ENCODE measurements around the gene DTX1.

DNA sequence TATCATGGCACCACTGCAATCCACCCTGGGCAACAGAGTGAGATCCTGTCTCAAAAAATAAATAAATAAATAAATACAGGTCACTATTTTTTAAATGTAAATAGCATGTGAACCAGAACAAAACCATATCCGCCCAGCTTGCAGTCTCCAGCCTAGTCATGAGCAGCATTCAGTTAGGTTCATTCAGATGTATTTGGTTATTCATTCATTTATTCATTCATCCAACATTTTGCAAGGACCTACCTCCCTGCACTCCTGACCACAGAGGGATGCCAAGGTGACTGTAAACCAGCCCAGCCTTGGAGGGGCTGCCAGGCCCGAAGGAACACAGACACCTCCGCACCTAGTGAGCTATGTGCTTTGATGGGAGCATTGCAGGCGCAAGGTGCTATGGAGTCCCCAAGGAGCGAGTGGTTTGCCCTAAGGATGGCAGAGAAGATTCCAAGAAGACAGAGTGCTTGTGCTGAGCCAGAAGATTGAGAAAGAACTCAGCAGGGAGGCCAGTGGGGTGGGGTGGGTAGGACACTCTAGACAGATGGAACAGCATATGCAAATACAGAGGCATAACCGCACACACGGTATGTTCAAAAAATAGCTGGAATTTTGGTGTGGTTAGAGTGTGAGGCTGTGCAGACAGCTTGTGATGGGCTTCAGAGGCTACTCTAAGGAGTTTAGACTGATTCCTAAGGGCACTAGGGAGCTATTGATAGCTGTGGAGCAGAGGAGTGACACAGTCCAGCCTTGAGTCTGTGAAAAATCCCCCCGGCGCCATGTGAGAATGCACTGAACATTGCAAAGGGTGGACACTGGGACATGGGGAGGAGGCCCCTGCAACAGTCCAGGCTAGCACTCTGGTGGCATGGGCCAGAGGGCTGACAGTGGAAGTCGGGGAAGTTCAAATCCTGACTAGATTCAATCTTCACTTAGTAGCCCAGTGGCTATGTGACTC is 11.7 kb downstream of the DTX1 start:
- TF ChIP-seq CEBPB (IDR thresholded peaks at IDR 0.05; ENCODE audit: low read depth, low read length) (no peak), CBX8 (IDR thresholded peaks at IDR 0.05; ENCODE audit: borderline replicate concordance, low read depth, low read length) (no peak), GTF2F1 (IDR thresholded peaks at IDR 0.05; ENCODE audit: borderline replicate concordance, low read depth, low read length) (no peak), POLR2A (IDR thresholded peaks at IDR 0.05; ENCODE audit: control extremely low read depth in 1 of 2, low read depth in 2 of 2, low read length in 2 of 2) (no peak)
- TF ChIP-seq, protein P1, sequence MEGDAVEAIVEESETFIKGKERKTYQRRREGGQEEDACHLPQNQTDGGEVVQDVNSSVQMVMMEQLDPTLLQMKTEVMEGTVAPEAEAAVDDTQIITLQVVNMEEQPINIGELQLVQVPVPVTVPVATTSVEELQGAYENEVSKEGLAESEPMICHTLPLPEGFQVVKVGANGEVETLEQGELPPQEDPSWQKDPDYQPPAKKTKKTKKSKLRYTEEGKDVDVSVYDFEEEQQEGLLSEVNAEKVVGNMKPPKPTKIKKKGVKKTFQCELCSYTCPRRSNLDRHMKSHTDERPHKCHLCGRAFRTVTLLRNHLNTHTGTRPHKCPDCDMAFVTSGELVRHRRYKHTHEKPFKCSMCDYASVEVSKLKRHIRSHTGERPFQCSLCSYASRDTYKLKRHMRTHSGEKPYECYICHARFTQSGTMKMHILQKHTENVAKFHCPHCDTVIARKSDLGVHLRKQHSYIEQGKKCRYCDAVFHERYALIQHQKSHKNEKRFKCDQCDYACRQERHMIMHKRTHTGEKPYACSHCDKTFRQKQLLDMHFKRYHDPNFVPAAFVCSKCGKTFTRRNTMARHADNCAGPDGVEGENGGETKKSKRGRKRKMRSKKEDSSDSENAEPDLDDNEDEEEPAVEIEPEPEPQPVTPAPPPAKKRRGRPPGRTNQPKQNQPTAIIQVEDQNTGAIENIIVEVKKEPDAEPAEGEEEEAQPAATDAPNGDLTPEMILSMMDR (IDR thresholded peaks at IDR 0.05; ENCODE audit: control extremely low read depth in 1 of 3, insufficient read depth in 1 of 3, low read depth in 1 of 3, low read length in 3 of 3): no peak
- TF ChIP-seq, protein P2, sequence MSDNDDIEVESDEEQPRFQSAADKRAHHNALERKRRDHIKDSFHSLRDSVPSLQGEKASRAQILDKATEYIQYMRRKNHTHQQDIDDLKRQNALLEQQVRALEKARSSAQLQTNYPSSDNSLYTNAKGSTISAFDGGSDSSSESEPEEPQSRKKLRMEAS (IDR thresholded peaks at IDR 0.05): no peak
